ENCODE data around the gene LHFPL6. TPM values are rescaled to one million over a fixed set of nuclear protein-coding genes. Genes with fewer than 3 reads are reported as not detected.

The LHFPL6 gene
- total RNA-seq, 1 donor from 2014 or later = 3.0 TPM

- H3K79me2 ChIP-seq (ENCODE audit: low read depth) = no peaks in the 10 kb centered on the region
- TF ChIP-seq CTCF (IDR thresholded peaks at IDR 0.05) = no peak
- TF ChIP-seq EZH2 (IDR thresholded peaks at IDR 0.05) = no peak
- TF ChIP-seq EZH2phosphoT487 (IDR thresholded peaks at IDR 0.05) = no peak
- peaks cover 2% of the 10 kb centered on the region for H3K27me3 Mint-ChIP-seq (ENCODE audit: insufficient read depth, low read depth)
- peaks cover 44% of the 10 kb centered on the region for H3K36me3 Mint-ChIP-seq
- H3F3A ChIP-seq (ENCODE audit: low read depth) = no peaks in the 10 kb centered on the region
- H3K36me3 ChIP-seq = no peaks in the 10 kb centered on the region
- no peak for DNase-seq (ENCODE audit: low spot score)
- no peak overlapping the region for H3K27ac Mint-ChIP-seq
- no peak overlapping the region for H2AFZ ChIP-seq (replicated peaks)
- no peak overlapping the region for H3K4me2 ChIP-seq
- peaks cover 8% of the 10 kb centered on the region for H3K27me3 ChIP-seq
- H3K4me1 ChIP-seq = no peaks in the 10 kb centered on the region
- no peak overlapping the region for H3K4me3 ChIP-seq
- H3K4me3 Mint-ChIP-seq = no peak overlapping the region
- H3K9me3 Mint-ChIP-seq = peaks cover 21% of the 10 kb centered on the region
- H4K20me1 ChIP-seq (ENCODE audit: low read depth) = no peaks in the 10 kb centered on the region
- H3K9me3 ChIP-seq (ENCODE audit: low read depth) = no peaks in the 10 kb centered on the region
- H3K4me1 Mint-ChIP-seq = peaks cover 36% of the 10 kb centered on the region
- no peak overlapping the region for H3K9ac ChIP-seq
- H3K27ac ChIP-seq = no peak overlapping the region
Measured at GRCh38 chr13:39596176-39596575, 6.8 kb downstream of the LHFPL6 start.

- H3K9me3 Mint-ChIP-seq = peaks cover 20% of the 10 kb centered on the region
Measured at GRCh38 chr13:39590466-39591036, 12.4 kb downstream of the LHFPL6 start.

GRCh38 chr13:39588384-39588783 is 14.6 kb downstream of the LHFPL6 start:
- Mint-ChIP-seq H3K4me1 (peaks cover 12% of the 10 kb centered on the region), H3K27me3 (ENCODE audit: insufficient read depth, low read depth) (peaks cover 2% of the 10 kb centered on the region), H3K36me3 (peaks cover 27% of the 10 kb centered on the region), H3K4me3 (no peak overlapping the region), H3K27ac (no peak overlapping the region), H3K9me3 (peaks cover 11% of the 10 kb centered on the region)
- H3K9me3 ChIP-seq (ENCODE audit: low read depth) = no peaks in the 10 kb centered on the region
- no peak overlapping the region for H3K4me2 ChIP-seq
- H2AFZ ChIP-seq (replicated peaks) = no peak overlapping the region
- DNase-seq (ENCODE audit: low spot score) = no peak
- H3F3A ChIP-seq (ENCODE audit: low read depth) = no peaks in the 10 kb centered on the region
- no peak overlapping the region for H3K27ac ChIP-seq
- H3K27me3 ChIP-seq = no peaks in the 10 kb centered on the region
- no peaks in the 10 kb centered on the region for H4K20me1 ChIP-seq (ENCODE audit: low read depth)
- TF ChIP-seq CTCF (IDR thresholded peaks at IDR 0.05) = no peak
- no peak for TF ChIP-seq EZH2phosphoT487 (IDR thresholded peaks at IDR 0.05)
- TF ChIP-seq EZH2 (IDR thresholded peaks at IDR 0.05) = no peak
- no peak overlapping the region for H3K9ac ChIP-seq
- no peaks in the 10 kb centered on the region for H3K79me2 ChIP-seq (ENCODE audit: low read depth)
- no peaks in the 10 kb centered on the region for H3K36me3 ChIP-seq
- no peak overlapping the region for H3K4me3 ChIP-seq
- no peaks in the 10 kb centered on the region for H3K4me1 ChIP-seq

More at GRCh38 chr13:39590466-39591036, 12.4 kb downstream of the LHFPL6 start:
- no peak overlapping the region for H2AFZ ChIP-seq (replicated peaks)
- no peaks in the 10 kb centered on the region for H3K9me3 ChIP-seq (ENCODE audit: low read depth)
- no peak overlapping the region for H3K27ac ChIP-seq
- no peaks in the 10 kb centered on the region for H3K27me3 ChIP-seq
- H3K4me2 ChIP-seq = no peak overlapping the region
- H3K4me1 Mint-ChIP-seq = peaks cover 6% of the 10 kb centered on the region
- TF ChIP-seq EZH2phosphoT487 (IDR thresholded peaks at IDR 0.05) (no peak), CTCF (IDR thresholded peaks at IDR 0.05) (no peak), EZH2 (IDR thresholded peaks at IDR 0.05) (no peak)
- peaks cover 36% of the 10 kb centered on the region for H3K36me3 Mint-ChIP-seq
- H3K27me3 Mint-ChIP-seq (ENCODE audit: insufficient read depth, low read depth) = peaks cover 3% of the 10 kb centered on the region
- no peak overlapping the region for H3K4me3 Mint-ChIP-seq
- no peaks in the 10 kb centered on the region for H3K36me3 ChIP-seq
- no peaks in the 10 kb centered on the region for H3K79me2 ChIP-seq (ENCODE audit: low read depth)
- no peak overlapping the region for H3K9ac ChIP-seq
- no peak overlapping the region for H3K27ac Mint-ChIP-seq
- no peaks in the 10 kb centered on the region for H4K20me1 ChIP-seq (ENCODE audit: low read depth)
- H3K4me3 ChIP-seq = no peak overlapping the region
- DNase-seq (ENCODE audit: low spot score) = no peak
- H3F3A ChIP-seq (ENCODE audit: low read depth) = no peaks in the 10 kb centered on the region
- H3K4me1 ChIP-seq = no peaks in the 10 kb centered on the region
